GM19452 (cell line): Measurements from ENCODE around the gene URM1.

Experiments
- ATAC-seq: cut with Tn5 transposase; IDR thresholded peaks from one replicate; pipeline ENCODE4 v1.9.1; 2021; ENCODE audit not compliant: unreplicated experiment

Gene URM1

DNA sequence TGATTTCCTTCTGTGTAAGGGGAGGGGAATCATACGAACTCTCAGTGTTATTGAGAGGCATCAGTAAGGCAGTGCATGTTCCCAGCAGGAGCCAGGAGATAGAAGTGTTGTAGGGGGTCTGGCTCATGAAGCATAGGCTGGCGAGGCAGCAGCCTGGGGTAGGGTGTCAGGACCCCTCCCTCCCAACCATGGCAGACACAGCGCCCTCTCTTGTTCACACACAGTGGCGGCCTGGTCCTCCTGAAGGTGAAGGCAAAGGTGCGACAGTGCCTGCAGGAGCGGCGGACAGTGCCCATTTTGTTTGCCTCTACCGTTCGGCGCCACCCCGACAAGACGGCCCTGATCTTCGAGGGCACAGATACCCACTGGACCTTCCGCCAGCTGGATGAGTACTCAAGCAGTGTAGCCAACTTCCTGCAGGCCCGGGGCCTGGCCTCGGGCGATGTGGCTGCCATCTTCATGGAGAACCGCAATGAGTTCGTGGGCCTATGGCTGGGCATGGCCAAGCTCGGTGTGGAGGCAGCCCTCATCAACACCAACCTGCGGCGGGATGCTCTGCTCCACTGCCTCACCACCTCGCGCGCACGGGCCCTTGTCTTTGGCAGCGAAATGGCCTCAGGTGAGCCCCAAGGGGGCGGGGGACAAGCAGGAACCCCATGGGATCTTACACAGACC, 26.1 kb upstream of the URM1 start:
- ATAC-seq: no peak

DNA sequence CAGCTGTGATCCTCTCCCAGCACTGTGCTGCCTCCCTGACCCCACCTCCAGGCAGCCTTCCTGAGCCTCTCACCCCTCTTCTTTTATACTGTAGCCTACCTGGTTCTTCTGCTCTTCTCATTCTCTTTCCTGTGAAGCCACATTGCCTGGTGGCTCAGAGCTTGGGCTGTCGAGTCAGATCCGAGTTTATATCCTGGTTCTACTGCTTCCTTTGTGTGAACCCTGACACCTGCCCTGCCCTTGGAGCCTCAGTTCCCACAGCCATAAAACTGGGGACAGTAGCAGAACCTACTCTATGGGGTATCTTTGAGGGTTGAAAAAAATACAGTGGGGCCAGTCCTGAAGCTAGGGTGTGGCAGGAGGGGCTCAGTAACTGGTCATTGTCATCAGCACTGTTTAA, 22.0 kb upstream of the URM1 start:
- ATAC-seq: no peak

DNA sequence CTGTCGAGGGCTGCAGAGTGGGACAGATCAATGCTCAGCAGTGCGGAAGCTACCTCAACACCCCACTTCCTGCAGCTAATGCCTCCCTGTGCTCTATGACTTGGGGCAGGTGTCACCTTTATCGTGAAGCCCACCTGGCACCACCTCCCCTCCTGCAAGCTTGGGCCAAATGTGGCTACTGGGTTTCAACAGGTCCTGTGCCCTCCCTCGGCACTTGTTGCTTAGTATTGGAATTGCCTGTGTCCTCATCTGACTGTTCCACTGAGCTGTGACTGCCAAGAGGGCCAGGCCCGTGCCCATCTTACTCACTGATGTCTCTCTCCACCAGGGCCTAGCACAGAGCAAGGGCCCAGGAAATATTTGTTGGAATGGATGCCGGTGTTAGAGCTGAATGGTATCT, 21.4 kb upstream of the URM1 start:
- ATAC-seq: no peak

DNA sequence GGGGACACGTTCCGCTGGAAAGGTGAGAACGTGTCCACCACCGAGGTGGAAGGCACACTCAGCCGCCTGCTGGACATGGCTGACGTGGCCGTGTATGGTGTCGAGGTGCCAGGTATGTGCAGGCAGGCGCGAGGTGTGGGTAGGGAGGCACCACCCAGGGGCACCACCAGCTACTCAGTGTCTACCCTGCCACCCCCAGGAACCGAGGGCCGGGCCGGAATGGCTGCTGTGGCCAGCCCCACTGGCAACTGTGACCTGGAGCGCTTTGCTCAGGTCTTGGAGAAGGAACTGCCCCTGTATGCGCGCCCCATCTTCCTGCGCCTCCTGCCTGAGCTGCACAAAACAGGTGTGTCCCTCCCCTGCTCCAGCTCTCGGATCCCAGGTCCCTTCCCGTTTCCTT, 15.7 kb upstream of the URM1 start:
- no peak for ATAC-seq

DNA sequence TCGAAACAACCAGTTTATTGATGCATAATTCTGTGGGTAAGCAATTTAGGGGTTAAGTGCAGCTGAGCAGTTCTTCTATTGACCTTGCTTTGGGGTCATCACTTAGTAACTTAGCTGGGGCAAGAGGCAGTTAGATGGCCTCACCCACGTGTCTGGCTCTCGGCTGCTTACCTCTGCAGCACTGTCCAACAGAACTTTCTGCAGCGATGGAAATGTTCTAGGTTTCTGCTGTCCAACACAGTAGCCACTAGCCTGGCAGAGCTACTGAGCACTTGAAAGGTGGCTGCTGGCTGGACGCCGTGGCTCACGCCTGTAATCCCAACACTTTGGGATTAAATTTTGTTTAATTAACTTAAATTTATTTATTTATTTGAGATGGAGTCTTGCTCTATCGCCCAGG, 13.1 kb upstream of the URM1 start:
- no peak for ATAC-seq

DNA sequence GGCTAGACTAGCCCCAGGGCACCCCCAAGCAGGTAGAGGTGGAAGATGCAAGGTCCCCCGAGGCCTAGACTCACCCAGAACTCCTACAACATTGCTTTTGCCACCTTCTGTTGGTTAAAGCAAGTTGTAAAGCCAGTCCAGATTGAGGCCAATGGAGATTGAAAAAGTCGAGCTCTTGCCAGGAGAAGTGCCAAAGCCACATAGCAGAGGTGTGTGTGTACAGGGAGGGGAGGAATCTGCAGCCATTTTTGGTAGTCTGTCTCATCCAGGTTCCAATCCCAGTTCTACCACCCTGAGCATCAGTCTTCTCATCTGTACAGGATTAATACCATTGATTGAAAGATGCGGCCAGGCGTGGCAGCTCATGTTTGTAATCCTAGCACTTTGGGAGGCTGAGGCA, 12.3 kb upstream of the URM1 start:
- no peak for ATAC-seq

DNA sequence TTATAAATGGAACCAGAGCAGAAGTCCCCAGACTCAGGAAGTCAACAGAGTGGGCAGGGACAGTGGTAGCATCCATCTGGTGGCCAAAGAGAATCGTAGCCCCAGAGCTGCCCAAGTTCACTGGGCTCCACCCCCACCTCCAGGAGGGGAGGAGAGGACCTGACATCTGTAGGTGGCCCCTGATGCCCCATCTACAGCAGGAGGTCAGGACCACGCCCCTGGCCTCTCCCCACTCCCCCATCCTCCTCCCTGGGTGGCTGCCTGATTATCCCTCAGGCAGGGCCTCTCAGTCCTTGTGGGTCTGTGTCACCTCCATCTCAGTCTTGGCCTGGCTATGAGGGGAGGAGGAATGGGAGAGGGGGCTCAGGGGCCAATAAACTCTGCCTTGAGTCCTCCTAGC, 10.3 kb upstream of the URM1 start:
- no peak for ATAC-seq

DNA sequence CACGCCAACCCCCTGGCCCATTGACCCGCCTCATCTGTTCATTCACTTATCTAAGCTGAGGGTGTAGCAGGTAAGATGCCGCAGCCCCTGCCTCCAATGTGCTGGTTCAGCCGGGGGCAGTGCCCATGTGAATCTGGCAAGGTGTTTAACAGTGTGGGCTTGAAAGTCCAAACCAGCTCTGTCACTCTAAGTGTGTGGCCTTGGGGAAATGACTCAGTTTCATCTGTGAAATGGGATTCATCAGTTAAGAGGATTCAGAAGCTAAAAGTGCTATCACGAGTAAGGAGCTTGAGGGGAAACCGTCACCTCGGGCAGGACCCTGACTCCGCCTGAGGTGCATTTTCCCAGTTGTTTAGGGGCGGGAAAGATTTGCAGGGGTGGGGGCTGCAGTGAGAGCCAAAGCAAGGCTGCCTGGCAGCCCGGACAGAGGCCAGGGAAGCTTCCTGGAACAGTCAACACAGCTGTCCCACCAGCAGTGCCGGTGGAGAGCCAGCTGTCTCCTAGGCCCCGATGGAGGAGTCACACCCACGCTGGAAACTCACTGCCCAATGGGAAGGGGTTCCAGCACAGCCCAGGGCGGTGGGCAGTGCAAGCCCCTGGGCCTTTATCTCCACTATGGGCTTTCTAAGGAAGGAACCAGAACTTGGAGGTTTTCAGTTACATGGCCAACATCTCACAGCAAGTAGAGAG, 9.7 kb upstream of the URM1 start:
- no peak for ATAC-seq

DNA sequence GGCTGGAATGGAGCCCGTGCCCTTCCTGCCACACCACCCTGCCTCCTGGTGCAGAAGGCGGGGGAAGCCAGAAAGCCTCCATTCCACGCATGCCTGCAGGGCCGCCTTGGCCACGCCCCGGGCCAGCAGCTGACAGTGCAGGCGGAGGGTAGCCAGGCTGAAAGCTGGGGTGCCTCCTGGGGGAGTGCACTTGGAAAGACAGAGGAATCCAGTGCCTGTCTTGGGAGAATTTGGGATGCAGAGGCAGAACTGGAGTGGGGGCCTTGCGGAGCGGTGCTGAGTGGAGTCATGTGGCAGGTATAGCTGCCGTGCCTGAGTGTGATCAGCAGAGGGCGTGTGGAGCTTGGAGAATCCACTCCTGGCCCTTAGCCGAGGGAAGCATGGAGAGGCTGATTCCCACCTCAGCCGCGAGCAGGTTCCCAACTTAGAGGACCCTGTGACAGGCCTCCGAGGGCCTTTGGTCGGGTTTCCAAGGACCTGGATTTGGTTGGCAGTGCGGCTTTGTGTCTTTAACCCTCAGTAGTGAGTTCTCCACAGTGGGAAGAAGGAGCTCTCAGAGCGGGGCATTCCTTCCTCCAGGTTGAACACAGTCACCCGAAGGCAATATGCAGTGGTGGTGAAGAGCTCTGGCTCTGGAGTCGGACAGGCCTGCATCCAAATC, 9.1 kb upstream of the URM1 start:
- no peak for ATAC-seq

DNA sequence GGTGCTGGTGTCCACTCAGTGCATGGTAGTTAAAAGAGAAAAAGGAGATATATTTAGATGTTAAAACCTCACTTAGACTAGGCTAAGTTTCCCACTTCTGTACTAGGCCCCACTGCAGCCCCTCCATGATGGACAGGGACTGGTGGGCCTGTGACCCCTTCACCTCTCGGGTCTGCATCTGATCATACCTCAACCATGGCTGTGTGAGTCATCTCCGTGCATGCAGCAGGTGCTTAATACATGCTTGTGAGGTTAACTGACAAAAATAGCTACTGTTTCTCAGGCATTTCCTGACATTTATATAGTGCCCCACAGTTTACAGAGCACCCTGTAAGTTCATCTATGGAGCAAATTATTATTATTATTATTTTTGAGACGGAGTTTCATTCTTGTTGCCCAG, 8.4 kb upstream of the URM1 start:
- ATAC-seq: no peak

DNA sequence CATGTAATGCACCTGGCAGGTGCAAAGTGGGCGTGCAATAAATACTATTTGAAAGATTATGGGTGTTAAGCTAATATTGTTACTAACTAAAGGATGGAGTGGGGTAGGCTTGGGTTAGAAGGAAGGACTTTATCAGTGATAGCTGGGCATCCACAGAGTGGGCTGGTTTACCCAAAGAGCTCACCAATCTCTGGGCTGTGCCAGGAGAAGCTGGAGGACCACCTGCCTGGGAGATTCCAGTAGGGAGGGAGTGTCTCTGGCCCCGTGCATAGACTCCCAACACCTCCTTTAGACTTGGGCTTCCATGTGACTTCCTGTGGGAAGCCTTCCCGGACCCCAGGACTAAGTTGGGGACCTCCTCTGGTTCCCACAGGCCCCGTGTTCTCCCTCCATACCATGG, 5.6 kb upstream of the URM1 start:
- no peak for ATAC-seq

DNA sequence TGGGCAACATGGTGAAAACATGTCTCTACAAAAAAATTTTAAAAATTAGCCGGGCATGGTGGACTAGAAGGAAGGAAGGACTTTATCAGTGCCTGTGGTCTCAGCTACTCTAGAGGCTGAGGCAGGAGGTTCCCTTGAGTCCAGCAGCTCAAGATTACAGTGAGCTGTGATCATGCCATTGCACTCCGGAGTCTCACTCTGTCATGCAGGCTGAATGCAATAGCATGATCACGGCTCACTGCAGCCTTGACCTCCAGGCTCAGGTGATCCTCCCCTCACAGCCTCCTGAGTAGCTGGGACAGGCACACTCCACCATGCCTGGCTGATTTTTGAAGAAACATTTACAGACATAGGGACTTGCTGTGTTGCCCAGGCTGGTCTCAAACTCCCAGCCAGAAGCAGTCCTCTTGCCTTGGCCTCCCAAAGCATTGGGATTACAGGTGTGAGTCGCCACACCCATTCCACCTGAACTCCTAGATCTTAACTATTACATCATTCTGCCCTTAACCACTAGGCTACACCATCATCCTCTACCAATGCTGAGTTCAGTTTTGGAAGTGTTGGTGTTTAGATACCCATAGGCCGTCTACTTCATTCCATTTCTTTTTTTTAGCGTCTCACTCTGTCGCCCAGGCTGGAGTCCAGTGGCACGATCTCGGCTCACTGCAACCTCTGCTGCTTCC, 2.0 kb upstream of the URM1 start:
- ATAC-seq: no peak

DNA sequence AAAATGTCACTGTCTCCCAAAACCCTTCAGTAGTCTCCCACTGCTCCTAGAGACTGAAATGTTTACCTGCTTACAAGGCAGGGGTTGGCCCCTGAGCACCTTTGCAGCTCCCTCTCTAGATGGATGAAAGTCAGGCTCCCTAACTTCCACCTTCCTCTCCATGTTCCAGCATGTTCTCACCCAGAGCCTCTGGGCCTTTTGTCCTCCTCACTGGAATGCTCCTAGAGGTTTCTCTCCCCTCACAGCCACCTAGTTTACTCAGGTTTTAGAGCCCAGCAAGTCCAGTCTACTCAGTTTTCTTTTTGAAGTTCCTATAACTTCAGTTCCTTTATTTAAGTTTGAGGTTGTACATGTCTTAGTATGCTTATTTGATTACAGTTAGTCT, 815 bp upstream of the URM1 start:
- ATAC-seq: no peak

DNA sequence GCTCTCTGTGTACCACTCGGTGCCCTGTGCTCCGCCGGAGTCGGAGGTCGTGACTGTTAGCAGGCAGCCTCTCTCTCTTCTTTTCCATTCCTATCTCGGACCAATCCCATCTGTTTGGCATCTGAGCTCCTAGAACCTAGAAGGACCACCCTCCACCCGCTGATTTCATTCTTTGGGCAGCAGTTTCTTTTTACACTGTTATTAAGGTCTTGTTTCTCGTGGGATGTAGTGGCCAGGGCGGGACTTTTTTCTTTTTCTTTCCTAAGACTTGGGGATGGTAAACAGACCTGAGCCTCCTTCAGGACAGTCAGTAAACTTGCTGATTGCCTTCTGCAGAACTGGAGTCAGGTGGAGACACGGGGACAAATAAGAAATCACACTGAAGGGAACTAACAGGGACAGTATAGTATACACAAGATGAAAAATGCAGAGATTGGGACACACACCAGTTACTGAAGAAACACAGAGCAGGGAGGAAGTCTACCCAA, 500 bp downstream of the URM1 start:
- ATAC-seq: peak; percentile 25

DNA sequence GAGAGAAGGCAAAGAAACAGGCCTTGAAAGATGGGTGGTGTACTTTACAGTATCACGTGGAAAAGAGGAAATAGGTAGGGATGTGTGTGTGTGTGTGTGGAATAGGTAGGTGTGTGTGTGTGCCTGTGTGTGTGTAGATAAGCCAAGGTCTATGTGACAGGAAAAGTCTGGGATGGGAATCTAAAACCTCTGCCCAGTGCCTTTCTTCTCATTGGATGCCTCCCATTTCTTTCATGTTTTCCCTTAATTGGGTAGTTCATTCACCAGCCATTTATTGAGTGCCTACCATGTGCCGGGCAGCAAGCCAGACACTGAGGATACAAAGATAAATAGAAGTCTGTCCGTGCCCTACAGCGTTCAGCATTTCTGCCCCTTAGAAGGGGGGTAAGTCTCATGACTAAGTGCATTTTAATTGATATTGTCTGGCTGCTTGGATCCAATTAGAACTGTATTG, 1.0 kb downstream of the URM1 start:
- ATAC-seq: no peak

DNA sequence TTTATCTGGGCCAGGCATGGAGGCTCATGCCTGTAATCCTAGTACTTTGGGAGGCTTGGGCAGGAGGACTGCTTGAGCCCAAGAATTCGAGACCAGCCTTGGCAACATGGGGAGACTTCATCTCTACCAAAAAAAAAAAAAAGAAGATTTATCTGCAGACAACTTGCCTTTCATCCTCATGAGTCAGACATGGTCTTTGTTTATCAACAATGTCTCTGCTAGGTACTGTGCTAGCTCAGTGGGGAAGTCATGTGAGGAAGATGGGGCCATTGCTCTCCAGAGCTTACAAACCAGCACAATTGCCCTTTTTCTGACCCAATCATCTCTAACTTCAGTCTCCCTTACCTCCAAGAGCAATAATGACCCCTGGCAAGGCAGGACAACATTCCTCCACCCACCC, 1.6 kb downstream of the URM1 start:
- ATAC-seq: no peak

DNA sequence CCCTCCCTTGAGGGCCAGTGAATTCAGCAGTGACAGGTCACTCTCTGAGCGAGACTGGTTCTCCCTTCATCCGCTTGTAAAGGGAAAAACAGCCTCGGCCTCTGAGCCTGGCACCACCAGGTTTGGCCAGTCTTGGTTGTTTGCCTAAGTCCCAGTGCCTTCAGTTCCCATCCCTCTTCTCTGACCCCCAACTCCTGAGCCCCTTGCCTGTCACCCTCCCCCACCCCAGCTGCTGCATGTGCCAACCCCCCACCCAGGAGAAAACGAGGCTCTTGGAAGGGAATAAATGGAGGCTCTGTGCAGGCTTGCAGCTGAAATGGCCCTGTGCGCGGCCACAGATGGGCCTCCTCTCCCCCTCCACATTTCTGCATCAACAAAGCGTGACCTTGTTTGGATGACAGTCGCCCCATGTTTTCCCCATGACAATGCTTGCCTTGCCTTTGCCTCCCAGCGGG, 3.1 kb downstream of the URM1 start:
- no peak for ATAC-seq

DNA sequence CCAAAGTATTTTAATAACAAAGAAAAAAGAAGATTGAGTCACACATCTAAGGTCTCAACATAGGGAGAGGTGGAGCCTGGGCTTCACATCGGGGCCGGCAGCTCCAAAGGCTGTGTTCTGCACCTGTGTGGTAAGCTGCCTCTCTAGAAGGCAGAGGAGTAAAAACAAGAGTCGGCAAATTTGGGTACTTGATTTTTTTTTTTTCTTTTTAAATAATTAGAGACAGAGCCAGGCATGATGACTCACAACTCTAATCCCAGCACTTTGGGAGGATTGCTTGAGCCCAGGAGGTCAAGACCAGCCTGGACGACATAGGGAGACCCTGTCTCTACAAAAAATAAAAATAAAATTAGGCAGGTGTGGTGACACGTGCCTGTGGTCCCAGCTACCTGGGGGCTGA, 4.7 kb downstream of the URM1 start:
- no peak for ATAC-seq

DNA sequence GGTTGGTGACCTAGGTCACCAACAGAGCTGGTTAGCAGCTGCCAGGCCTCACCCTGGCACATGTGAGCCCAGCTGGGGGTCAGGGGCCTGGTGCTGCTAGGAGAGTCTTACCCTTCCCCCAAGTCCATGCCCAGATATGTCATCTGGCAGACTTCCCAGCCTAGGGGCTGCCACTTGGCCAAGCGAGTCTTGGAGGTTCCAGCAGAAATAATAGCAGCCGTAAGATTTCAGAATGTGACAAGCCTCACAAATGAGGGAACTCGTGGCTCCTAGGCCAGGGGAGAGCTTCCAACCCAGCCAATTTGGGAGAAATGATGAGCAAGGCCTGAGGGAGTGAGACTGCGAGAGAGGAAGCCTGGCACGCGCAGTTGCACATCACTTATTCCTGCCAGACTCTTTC, 11.1 kb downstream of the URM1 start:
- ATAC-seq: no peak

DNA sequence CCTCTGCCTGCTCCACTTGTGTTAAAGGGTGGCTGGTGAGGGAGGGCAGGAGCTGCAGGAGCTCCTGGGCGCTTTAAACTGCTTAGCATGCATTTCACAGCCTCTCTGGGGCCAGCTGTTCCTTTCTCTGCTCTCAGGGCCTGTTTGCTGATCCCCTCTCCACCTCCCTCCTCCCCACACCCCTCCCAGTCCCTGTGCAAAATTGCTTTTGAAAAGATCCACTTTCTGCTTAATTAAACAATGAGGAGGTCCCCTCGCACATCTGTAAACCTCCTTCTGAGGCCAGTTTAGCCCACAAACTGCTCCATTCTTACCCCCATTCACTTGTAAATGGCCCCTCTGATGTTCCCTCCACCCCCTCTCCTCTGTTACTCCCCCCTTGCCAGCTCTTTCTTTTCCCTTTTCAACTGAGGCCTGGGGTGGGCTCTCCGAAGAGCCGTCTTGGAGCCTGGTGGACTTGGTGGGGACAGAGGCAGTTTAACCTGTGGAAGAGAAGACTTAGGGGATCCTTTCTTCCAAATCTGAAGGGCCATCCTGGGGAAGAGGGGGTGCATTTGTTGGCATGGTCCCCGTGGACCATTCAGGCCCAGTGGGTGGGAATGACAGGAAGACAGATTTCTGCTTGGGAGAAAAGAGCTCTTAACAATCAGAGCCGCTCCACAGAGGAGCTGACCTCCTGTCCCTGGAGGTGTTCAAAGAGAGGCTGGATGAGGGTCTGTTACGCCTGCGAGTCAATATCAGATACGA, 12.0 kb downstream of the URM1 start:
- no peak for ATAC-seq

DNA sequence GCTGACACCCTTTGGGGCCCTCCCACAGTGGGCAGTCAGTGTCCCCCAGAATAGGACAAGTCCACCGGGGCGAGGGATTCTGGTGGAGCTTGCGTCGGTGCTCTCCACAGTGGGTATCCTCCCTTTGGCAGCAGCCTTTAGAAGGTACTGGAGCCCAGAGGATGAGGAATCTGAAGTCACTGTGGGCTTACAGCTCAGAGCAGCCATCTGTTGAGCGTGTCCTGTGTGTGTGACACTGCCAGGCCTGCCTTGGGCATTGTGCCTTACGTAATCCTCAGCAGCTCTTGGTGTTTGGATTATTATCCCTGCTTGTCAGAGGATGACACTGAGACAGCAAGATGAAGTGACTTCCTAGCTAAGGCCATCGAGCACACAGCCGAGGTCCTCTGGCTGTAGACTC, 12.6 kb downstream of the URM1 start:
- no peak for ATAC-seq
